ENCODE results near the gene FAM163B. TPM values are rescaled to one million over a fixed set of nuclear protein-coding genes. Genes with fewer than 3 reads are reported as not detected.
"Not testable (repeated sequence)": the region's sequence is repeated elsewhere in the genome, so short reads cannot be mapped to it uniquely, and the experiment has no call there.

FAM163B gene
- total RNA-seq, 1 donor from 2014 or later, result not detected

GRCh38 chr9:133627341-133627740, 18.2 kb upstream of the FAM163B start:
- no peak overlapping the region for H3K27ac ChIP-seq
- TF ChIP-seq CTCF (IDR thresholded peaks at IDR 0.05), result no peak
- no peak overlapping the region for H3K4me3 ChIP-seq
- H3K4me1 ChIP-seq, result no peaks in the 10 kb centered on the region
- no peaks in the 10 kb centered on the region for H3K27me3 ChIP-seq
- intact Hi-C loops (cut with DNase I), result no loop called here
- no peaks in the 10 kb centered on the region for H3K36me3 ChIP-seq
- DNase-seq (ENCODE audit: low spot score in 2 of 2), result no peak
- peaks cover 0 to 13% of the 10 kb centered on the region in 2 donors for H3K9me3 ChIP-seq

GRCh38 chr9:133626008-133626407, 16.8 kb upstream of the FAM163B start:
- H3K27ac ChIP-seq; H3K36me3 ChIP-seq; intact Hi-C loops (cut with DNase I); H3K27me3 ChIP-seq; DNase-seq (ENCODE audit: low spot score in 2 of 2); H3K4me3 ChIP-seq; H3K4me1 ChIP-seq: not testable (repeated sequence)
- H3K9me3 ChIP-seq, result peaks cover 0 to 13% of the 10 kb centered on the region in 2 donors

GRCh38 chr9:133622555-133622954, 13.4 kb upstream of the FAM163B start:
- intact Hi-C loops (cut with DNase I), result no loop called here
- H3K4me3 ChIP-seq, result no peak overlapping the region
- no peaks in the 10 kb centered on the region for H3K27me3 ChIP-seq
- H3K4me1 ChIP-seq, result no peaks in the 10 kb centered on the region
- no peaks in the 10 kb centered on the region for H3K36me3 ChIP-seq
- peaks cover 0 to 13% of the 10 kb centered on the region in 2 donors for H3K9me3 ChIP-seq
- no peak for DNase-seq (ENCODE audit: low spot score in 2 of 2)
- no peak for TF ChIP-seq CTCF (IDR thresholded peaks at IDR 0.05)
- no peak overlapping the region for H3K27ac ChIP-seq

GRCh38 chr9:133621725-133622267, 12.6 kb upstream of the FAM163B start:
- Histone ChIP-seq H3K36me3 (no peaks in the 10 kb centered on the region), H3K9me3 (peaks cover 0 to 13% of the 10 kb centered on the region in 2 donors), H3K27me3 (no peaks in the 10 kb centered on the region), H3K4me3 (no peak overlapping the region), H3K4me1 (no peaks in the 10 kb centered on the region), H3K27ac (no peak overlapping the region)
- intact Hi-C loops (cut with DNase I), result no loop called here
- no peak for TF ChIP-seq CTCF (IDR thresholded peaks at IDR 0.05)
- no peak for DNase-seq (ENCODE audit: low spot score in 2 of 2)

GRCh38 chr9:133619791-133620190, 10.6 kb upstream of the FAM163B start:
- no peak overlapping the region for H3K27ac ChIP-seq
- no peak for TF ChIP-seq CTCF (IDR thresholded peaks at IDR 0.05)
- no peaks in the 10 kb centered on the region for H3K4me1 ChIP-seq
- H3K27me3 ChIP-seq, result no peaks in the 10 kb centered on the region
- no peaks in the 10 kb centered on the region for H3K36me3 ChIP-seq
- DNase-seq (ENCODE audit: low spot score in 2 of 2), result no peak
- intact Hi-C loops (cut with DNase I), result no loop called here
- no peaks in the 10 kb centered on the region for H3K9me3 ChIP-seq
- H3K4me3 ChIP-seq, result no peak overlapping the region

- H3K4me1 ChIP-seq, result no peaks in the 10 kb centered on the region
- no peak for DNase-seq (ENCODE audit: low spot score in 2 of 2)
- intact Hi-C loops (cut with DNase I), result no loop called here
- H3K36me3 ChIP-seq, result no peaks in the 10 kb centered on the region
- no peak for TF ChIP-seq CTCF (IDR thresholded peaks at IDR 0.05)
- no peaks in the 10 kb centered on the region for H3K9me3 ChIP-seq
- no peak overlapping the region for H3K27ac ChIP-seq
- H3K27me3 ChIP-seq, result no peaks in the 10 kb centered on the region
- H3K4me3 ChIP-seq, result no peak overlapping the region
Measured at GRCh38 chr9:133618726-133619125, 9.5 kb upstream of the FAM163B start.
